Retinal pigment epithelial cell (primary cell): ENCODE results near the gene GABBR2.

ENCODE experiments used
- DNase-seq: peaks from one replicate; pipeline ENCODE4 v3.0.0-alpha.2; 2010; ENCODE audit warnings: low read depth
- H3K4me3 ChIP-seq: 2 replicates; pipeline ENCODE4 v1.5.1; 2011; ENCODE audit warnings: mild to moderate bottlenecking, low read length, control low read depth, moderate library complexity
- TF ChIP-seq, protein P1 (sequence below): conservative IDR thresholded peaks from 2 replicates; pipeline ENCODE4 v1.5.1; 2011; ENCODE audit warnings: low read depth, low read length, control low read depth, inconsistent platforms

The GABBR2 gene

DNA sequence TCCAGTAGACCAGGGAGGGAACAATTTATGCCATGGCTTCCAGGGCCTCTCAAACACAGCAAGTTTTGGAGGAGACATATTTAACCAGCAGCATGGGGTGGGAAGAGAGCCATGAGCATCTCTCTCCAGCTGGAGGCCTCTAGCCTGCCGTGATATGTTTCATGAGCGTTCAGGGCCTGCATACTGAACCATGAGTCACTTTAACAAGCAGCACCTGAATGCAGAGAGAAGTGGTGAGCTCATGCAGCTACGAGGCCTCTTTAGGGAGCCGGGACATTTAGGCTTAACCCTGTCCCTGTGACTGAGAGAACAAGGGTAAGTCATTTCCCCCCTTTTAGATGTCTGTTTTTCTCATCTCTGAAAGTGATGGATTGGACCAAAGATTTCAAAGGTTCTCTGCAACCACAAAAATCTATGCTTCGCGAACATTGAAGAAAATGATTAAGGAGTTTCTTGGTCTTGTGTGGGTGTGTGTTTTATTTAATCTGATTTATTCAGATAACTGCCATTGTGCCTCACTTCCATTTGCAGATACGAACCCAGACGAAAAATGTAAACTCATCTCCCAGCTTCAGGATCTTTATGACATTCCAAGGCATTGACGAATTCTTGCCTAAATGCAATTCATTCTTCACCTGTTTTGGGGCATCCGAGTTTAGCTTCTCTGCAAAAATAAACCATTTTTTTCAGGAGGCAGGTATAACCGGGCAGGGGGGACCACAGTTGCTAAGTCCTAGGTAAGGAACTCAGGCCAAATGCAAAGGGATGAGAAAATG is 157.0 kb downstream of the GABBR2 start:
- DNase-seq: no peak
- H3K4me3 ChIP-seq: no peak overlapping the region
- TF ChIP-seq, protein P1, sequence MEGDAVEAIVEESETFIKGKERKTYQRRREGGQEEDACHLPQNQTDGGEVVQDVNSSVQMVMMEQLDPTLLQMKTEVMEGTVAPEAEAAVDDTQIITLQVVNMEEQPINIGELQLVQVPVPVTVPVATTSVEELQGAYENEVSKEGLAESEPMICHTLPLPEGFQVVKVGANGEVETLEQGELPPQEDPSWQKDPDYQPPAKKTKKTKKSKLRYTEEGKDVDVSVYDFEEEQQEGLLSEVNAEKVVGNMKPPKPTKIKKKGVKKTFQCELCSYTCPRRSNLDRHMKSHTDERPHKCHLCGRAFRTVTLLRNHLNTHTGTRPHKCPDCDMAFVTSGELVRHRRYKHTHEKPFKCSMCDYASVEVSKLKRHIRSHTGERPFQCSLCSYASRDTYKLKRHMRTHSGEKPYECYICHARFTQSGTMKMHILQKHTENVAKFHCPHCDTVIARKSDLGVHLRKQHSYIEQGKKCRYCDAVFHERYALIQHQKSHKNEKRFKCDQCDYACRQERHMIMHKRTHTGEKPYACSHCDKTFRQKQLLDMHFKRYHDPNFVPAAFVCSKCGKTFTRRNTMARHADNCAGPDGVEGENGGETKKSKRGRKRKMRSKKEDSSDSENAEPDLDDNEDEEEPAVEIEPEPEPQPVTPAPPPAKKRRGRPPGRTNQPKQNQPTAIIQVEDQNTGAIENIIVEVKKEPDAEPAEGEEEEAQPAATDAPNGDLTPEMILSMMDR: no peak

DNA sequence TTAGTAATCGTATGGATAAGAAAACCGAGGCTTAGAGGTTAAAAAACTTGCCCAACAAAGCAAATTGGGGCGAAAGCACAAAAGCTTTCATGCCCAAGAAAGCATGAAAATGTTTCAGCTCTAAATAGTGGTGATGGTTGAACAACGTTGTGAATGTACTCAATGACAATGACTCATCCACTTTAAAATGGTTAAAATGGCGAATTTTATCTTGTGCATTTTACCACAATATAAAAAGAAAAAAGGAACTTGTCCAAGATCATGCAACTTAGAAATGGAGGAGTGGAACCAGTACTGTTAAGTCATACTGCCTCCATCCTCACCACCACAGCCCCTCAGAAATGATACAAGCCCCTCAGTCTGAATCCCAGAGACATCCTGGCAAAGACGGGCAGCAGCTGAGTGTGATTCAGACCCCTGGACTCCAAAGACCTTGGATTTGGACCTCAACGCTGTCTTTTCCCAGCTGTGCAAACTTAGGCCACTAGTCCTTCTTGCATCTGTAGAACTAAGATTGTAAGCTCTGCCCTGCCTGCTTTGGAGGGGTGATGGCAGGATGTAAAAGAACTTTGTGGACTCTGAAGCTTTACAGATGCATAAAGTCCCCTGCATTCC is 158.4 kb downstream of the GABBR2 start:
- TF ChIP-seq, protein P1: no peak
- no peak overlapping the region for H3K4me3 ChIP-seq
- DNase-seq: no peak

DNA sequence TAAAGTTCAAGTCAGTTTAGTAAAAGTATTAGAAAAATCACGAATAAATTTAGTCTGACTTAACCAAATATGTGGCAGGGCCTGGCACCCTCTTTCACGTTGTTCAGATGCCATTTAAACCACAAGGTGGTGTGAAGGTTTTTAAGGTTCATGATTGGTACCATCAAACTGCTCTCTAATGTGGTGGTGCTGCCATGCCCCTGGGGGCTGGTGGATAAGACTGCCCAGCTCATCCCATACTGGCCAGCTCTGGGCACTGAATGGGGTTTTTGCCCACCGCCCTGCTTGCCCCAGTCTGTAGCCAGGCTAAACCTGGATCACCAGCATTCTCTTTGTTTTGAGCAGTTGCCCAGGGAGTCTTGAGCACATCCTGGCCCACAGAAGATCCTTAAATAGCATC is 159.3 kb downstream of the GABBR2 start:
- H3K4me3 ChIP-seq: no peak overlapping the region
- TF ChIP-seq, protein P1: no peak
- DNase-seq: no peak

DNA sequence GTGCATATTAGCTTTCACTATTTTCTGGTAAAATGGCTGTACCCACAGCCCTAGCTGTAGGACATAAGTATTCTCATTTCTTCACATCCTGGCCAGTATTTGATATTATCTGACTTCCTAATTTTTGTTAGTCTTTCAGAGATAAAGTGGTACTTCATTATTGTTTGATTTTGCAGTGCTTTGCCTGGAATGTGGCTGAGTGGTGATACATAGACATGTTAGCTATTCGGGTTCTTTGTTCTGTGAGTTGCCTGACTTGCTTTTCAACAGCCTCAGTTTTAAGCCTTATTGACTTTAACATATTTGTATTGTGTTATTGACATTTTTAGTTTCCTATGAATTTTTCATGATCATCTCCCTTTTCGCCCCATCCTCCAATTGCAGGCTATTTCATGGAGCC is 161.1 kb downstream of the GABBR2 start:
- no peak overlapping the region for H3K4me3 ChIP-seq
- TF ChIP-seq, protein P1: no peak

DNA sequence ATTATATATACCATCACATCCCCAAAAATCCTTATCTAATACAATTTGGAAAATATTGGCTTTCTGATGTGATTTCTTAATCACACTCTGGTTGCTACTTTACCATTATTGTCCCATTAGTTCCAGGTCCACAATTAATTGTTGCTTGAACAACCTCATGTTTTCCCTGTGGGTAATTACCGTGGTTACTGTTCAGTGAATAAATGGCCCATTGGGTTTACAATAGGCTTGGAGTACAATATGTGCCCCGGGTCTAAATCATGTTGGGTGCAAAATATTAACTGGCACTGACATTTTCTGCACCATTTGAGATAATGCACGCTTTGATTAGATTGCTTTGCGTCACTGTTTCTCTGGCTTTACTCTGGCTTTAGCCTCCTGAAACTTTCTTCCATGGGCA is 163.7 kb downstream of the GABBR2 start:
- H3K4me3 ChIP-seq: no peak overlapping the region
- TF ChIP-seq, protein P1: no peak
- no peak for DNase-seq

More for the DNA sequence above, 161.1 kb downstream of the GABBR2 start:
- no peak for DNase-seq

DNA sequence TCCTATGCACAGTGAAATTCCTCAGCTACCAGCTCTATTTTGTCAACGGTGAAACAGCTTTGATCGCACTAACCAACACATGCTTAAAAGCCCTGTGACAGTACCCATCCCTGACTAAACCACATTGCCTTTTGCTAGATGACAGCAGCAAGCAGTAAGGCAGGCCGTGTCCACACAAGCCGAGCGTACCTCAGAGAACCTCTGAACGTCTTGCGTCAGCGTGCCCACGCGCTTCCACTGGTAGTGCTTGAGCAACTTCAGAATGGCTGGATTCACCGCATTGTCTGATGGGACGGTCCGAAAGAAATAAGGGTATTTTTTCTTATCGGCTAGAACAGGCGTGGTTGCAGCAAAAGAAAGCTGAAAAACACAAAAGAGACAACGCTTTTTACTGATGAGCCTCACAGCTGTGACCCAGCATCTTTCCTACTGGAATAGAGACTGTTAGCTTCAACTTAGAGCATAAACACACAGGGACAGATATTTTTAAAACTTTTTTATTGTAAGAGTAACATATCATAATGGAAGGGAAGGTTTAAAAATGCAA is 167.0 kb downstream of the GABBR2 start:
- DNase-seq: no peak
- TF ChIP-seq, protein P1: no peak
- H3K4me3 ChIP-seq: no peak overlapping the region
